SHP77 (cell line): ENCODE data around the gene SYCP3.
"Not testable (repeated sequence)": the region's sequence is repeated elsewhere in the genome, so short reads cannot be mapped to it uniquely, and the experiment has no call there.

Experiments used
- DNase-seq, 2 experiments: peaks; one replicate each; lab custom pipeline; 2025; lab: John Stamatoyannopoulos, UW

SYCP3 gene

GRCh38 chr12:101759396-101760047, 20.3 kb upstream of the SYCP3 start:
- peak; percentile 4 to 11 for DNase-seq

DNA sequence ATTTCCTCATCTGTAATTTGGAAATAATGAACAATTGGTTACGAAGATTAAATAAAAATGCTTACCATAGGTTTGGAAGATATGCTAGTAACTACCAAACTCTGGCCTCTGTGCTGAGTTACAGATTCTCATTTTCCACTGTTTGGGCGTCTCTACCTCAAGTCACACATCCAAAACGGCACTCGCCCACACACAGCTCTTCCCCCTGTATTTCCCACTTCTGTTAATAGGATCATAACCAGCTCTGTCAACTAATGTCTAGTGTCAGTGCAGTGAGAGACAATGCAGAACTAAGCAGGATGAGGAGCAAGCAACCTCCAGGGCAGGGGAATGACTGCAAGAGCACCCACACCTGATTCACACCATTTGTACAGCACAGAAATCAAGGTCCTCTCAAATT, 10.9 kb upstream of the SYCP3 start:
- DNase-seq = no peak

GRCh38 chr12:101749657-101750056, 10.4 kb upstream of the SYCP3 start:
- peak; percentile 8 to 27 for DNase-seq

DNA sequence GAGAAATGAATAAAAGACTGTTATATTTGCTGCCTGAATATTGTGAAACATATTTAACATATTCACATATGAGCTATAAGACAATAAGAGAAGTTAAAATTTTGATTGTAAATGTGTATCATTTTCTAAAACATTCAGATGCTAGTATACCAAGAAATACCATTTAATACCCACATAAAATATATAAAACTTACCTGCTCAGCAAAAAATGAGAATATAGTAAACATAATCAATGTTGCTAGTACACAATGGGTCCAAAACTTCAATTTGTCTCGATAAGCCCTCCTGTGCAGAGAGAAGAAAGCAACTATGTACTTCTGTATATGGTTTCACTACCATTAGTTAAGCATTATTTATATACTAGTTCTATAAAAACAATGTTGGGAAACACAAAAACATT, 9.6 kb upstream of the SYCP3 start:
- no peak for DNase-seq

- DNase-seq = no peak
These were observed 8.4 kb upstream of the SYCP3 start for GRCh38 chr12:101747697-101748096.

DNA sequence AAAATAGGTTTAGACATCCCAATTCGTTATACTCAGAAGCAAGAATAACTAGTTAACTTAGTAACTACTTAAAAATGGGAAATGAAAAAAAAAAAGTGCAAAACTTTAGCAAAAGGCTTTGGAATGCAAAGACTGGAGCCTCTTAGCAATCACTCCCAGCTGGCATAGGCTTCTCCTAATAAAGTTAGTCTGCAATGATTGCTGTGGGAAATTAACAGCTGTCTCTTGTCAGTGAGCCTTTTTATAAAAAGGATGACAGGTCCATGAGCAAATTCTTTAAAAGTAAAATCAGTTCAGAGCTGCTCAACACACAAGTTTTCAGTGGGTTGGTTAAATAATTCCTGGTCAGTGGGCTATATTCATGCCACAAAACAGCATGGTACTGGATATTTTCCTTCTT, 7.4 kb upstream of the SYCP3 start:
- DNase-seq = no peak

DNA sequence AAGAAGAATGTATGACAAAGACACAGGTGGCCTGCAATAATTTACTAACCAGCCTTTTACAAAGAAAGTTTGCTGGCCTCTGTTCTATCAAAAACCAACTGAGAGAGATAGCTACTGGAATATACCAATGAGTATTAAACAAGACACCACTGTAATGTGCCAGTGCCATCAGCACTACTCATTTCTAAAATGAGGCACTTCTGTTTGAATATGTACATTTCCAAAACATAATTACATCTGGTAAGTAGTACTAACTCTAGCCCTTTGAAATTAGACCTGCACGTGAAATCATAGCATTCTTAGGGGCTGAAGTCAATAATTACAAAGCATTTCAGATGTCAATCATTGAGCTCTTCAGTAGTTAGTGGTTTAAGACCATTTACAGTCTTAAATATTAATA, 6.9 kb upstream of the SYCP3 start:
- no peak for DNase-seq

- DNase-seq = no peak
These were observed 6.2 kb upstream of the SYCP3 start for GRCh38 chr12:101745481-101745880.

DNA sequence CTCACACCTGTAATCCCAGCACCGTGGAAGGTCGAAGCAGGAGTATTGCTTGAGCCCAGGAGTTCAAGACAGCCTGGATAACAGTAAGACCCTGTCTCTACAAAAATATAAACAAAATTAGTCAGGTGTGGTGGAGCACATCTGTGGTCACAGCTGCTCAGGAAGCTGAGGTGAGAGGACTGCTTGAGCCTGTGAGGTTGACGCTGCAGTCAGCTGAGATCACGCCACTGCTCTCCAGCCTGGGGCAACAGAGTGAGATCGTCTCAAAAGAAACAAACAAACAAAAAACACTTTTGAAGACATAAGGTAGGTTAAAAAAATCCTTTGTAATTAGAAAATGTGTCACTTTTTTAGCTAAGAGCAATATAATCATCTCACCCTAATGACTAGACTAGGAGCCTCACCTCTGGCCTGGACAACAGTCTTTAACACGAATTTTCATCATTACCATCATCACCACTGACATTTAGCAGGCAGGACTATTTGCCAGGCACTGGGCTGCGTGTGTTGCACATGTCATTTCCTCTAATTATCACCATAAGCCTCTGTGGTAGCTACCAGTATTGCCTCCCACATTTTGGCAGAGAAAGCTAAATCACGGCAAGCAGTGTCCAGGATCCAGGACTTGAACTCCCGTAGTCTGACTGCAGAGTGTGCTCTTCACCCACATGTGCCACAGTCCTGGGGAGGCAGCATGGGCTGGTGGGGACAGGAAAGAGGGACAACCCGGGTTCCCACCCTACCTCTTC, 4.6 kb upstream of the SYCP3 start:
- DNase-seq = no peak

- no peak for DNase-seq
These were observed 4.0 kb upstream of the SYCP3 start for GRCh38 chr12:101743242-101743641.

DNA sequence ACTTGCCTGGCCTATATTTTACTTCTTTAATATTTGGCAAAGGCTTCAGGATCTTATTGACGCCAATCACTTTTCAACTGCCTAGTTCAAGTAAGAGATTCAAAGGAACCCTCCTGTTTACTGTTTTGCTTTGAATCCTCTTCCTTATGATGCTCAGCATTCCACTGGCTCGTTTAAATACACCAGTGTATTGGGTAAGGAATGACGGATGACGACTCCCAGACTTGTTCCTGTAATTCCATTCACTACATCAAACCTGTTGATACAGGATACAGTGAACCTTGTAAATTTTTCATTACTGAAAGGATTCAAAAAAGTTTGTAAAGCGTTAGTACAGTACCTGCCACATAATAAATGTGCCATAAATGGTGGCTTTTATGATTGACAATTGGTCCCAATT, 1.7 kb upstream of the SYCP3 start:
- no peak for DNase-seq

- no peak for DNase-seq
These were observed 1.3 kb upstream of the SYCP3 start for GRCh38 chr12:101740566-101740965.

DNA sequence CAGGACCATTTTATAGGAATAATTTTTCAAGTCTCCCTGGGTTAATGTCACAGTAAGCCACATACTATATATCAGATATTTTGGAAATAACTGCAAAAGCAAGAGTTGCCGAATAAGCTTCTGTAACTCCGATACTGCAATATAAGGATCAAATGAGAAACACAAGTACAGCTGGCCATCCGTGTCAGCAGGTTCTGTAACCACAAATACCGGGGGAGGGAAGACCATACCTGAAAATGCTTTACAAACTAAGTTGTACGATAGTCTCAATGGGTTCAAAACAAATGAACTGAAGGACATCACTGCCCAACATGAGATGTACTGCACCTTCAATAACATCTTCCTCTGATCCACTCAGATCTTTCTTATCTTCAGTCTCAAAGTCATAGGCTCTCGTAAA, 1.8 kb downstream of the SYCP3 start:
- DNase-seq = no peak

- DNase-seq = not testable (repeated sequence)
These were observed 4.8 kb downstream of the SYCP3 start for GRCh38 chr12:101734482-101734881.

DNA sequence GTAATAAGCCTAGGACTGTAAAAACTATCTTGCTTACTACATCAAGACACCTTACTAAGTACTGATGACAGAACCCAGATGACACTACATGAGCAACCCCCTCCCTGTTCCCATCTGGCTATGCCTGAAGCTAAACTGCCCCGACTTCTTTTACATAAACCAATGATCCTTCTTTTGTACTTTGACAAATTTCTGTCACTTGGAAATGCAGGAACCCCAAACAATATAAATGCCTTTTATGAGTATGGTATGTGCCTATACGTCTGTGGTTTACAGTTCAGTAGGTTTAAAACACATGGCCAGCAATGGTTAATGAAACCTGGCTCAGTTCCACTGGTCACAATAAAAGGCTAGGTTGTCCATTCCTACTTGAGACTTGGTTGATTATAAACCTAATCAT, 6.1 kb downstream of the SYCP3 start:
- DNase-seq = no peak

DNA sequence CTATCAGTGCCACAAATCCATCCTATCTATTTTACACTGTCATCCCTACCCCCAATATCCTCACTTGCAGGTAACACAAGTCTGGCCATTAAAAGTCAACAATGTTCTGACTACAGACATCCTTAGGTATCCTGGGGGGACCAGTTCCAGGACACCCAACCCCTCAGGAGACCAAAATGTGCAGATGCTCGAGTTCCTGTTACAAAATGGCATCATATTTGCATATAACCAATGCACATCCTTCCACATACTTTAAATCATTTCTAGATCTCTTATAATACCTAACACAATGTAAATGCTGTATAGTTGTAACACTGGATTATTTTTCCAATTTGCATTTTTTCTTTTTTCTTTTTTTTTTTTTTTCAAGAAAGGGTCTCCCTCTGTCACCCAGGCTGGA, 6.9 kb downstream of the SYCP3 start:
- DNase-seq = no peak

DNA sequence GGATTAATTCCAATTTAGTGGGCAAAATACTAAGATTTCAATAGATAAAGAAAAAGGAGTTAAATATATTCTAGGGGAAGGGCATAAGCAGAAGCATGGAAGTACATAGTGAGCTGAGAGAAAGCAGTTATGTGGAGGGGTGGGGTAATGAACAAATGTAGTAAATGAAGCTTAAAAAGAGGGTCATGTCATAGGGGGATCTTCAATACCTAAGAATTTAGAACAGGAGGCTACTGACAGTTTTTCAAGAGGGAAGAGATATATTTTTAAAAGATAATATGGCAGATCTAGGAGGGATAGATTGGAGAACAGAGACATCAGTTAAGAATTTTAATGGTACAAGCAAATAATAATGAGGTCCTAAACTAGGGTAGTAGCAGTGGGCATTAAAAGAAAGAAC, 9.4 kb downstream of the SYCP3 start:
- no peak for DNase-seq

- DNase-seq = no peak
These were observed 12.2 kb downstream of the SYCP3 start for GRCh38 chr12:101727098-101727497.

DNA sequence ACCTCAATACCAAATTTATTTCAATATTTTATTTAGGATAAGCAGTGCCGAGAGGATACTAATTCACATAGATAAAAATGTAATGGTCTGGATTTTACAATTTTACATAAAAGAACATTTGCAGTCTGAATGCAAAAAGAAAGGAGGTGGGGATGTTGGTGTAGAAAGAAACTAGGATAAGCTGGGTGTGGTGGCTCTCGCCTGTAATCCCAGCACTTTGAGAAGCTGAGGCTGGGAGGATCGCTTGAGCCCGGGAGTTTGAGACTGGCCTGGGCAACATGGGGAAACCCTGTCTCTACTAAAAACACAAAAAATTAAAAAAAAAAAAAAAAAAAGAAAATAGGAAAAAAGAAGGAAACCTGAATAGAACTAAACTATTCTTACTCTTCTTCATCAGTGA, 16.9 kb downstream of the SYCP3 start:
- DNase-seq = no peak

DNA sequence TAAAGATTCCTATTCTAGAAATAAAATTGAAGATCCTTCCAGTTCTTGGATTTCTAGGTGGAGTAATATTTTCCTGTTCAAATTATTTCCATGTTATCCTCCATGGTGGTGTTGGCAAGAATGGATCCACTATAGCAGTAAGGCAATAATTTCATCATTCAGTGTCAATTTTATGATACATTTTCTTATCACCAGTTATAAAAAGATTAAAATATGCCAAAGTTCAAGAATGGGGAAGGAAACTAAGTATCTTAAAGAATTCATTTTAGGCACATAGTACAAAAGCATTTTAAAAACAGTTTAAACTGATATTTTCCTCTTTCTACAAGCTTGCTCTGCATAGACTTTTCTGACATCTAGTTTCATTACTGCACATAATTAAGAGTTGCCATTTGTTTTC, 19.1 kb downstream of the SYCP3 start:
- no peak for DNase-seq

DNA sequence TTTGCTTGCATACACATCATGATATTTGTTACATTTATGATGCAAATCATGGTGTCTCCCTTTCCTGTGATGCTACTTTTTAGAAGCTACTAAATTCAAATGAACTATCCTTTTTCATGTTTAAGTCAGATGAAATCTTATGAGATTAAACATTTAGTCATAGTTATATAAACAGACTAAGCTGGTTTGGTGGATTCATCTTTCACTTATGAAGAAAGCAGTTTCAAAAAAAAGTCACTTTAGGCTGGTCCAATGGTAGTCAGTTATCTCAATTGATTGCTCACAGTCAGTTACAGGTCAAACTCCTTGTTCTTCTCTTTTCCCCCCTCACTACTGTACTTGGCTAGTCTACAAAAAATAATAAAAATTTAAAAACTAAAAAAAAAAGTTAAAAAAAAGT, 19.7 kb downstream of the SYCP3 start:
- no peak for DNase-seq

- DNase-seq = no peak
These were observed 24.3 kb downstream of the SYCP3 start for GRCh38 chr12:101714877-101715444.

- no peak for DNase-seq
These were observed 25.3 kb downstream of the SYCP3 start for GRCh38 chr12:101713930-101714329.
